Activated CD8-positive, alpha-beta memory T cell treated with anti-CD3 and anti-CD28 coated beads for 36 hours (primary cell): ENCODE measurements around the gene PPFIA3. TPM values are rescaled to one million over a fixed set of nuclear protein-coding genes. Genes with fewer than 3 reads are reported as not detected.

ENCODE experiments used
- CTCF ChIA-PET: fragments of 350-600 bp; sonication (Branson Sonifier 250); formaldehyde crosslinking; loops from one replicate; lab custom pipeline; 2021; ENCODE audit warnings: antibody characterized with exemption; lab: Charles Lee
- POLR2A ChIA-PET: fragments of 350-600 bp; sonication (Branson Sonifier 250); formaldehyde crosslinking; loops from one replicate; lab custom pipeline; 2021; ENCODE audit warnings: antibody characterized with exemption; lab: Charles Lee
- total RNA-seq, 2 experiments: library from RNA; stranded (reverse); gene quantifications; one replicate each; pipeline ENCODE4 v1.2.3, GENCODE V29; 2021

PPFIA3 gene
- total RNA-seq, 2 experiments from 2014 or later: 3.9 to 4.7 TPM

DNA sequence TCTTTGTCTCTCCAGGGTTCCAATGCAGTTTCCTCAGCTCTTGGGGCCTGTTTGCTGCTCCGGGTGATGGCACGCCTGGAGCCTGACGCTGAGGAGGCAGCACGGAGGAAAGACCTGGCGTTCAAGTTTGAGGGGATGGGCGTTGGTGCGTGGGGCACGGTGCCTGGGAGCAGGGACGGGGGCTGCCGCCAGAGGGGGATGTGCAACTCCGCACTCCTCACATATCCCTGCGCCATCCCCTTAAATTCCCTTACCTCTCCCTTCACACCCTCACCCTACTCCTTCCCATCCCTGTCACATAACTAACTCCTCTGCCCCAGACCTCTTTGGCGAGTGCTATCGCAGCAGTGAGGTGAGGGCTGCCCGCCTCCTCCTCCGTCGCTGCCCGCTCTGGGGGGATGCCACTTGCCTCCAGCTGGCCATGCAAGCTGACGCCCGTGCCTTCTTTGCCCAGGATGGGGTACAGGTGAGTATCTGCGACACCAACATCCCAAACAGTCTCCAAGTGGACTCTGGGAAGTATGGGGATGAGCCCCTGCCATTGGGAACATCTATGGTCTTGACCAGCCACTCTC, 69.4 kb downstream of the PPFIA3 start:
- ChIA-PET CTCF (interaction anchor here (2.9 kb wide), 1 partner anchor 10 kb away, joined by 11 read pairs; no protein-coding TSS in a partner anchor), POLR2A (no interaction called here)

DNA sequence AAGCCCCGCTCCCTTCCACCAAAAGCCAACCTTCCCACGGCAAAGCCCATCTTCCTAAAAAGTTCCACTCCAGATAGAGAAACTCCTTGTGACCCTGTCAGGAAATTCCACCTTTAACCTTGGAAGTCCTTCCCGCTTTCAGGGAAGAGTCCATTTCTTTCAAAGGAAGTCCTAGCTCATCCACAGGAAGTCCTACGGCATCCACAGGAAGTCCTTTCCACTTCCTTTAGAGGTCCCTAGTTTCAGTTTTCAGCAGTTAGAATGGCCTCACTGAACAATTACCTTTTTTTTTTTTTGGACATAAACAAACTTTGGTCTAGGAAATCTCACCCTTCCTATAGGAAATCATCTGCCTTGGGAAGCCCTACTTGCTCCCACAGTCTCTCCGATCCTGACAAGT, 69.9 kb downstream of the PPFIA3 start:
- ChIA-PET CTCF (no interaction called here), POLR2A (no interaction called here)

DNA sequence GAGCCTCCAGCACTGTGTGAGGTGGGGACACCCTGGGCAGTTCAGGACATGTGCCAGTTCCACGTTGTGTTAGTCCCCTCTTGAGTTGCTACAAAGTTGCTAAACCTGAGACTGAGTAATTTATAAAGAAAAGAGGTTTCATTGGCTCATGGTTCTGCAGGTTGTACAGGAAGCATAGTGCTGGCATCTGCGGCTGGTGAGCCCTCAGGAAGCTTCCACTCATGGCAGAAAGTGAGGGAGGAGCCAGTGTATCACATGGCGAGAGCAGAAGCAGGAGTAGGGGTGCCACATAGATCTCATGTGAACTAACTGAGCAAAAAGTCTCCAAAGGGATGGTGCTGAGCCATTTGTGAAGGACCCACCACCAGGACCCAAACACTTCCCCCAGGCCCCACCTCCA, 71.4 kb downstream of the PPFIA3 start:
- CTCF ChIA-PET: no interaction called here

DNA sequence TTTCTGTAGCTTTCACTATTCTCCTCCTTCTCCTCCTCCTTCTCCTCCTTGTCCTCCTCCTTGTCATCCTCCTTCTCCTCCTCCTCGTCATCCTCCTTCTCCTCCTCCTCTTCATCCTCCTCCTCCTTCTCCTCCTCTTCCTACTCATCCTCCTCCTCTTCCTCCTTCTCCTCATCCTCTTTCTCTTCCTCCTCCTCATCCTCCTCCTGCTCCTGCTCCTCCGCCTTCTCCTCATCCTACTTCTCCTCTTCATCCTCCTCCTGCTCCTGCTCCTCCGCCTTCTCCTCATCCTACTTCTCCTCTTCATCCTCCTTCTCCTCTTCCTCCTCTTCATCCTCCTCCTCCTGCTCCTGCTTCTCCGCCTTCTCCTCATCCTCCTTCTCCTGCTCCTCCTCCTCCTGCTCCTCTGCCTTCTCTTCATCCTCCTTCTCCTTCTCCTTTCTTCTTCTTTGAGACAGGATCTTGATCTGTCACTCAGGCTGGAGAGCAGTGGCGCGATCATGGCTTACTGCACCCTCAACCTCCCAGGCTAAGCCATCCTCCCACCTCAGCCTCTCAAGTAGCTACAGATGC, 74.6 kb downstream of the PPFIA3 start:
- POLR2A ChIA-PET: no interaction called here
- CTCF ChIA-PET: interaction anchor here (0.5 kb wide), 1 partner anchor 34 kb away, joined by 3 read pairs; no protein-coding TSS in a partner anchor

More for the DNA sequence above, 71.4 kb downstream of the PPFIA3 start:
- POLR2A ChIA-PET: no interaction called here

DNA sequence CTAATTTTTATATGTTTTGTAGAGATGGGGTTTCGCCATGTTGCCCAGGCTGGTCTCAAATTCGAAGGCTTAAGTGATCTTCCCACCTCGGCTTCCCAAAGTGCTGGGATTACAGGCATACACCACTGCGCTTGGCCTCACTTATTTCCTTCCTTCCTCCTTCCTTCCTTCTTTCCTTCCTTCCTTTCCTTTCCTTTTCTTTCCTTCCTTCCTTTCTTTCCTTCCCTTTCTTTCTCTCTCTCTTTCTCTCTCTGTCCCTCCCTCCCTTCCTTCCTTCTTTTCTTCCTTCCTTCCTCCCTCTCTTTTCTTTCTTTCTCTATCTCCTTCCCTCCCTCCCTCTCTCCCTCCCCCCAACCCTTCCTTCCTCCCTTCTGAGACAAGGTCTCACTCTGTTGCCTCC, 75.1 kb downstream of the PPFIA3 start:
- ChIA-PET POLR2A (no interaction called here), CTCF (interaction anchor here (0.5 to 1.0 kb wide), 2 partner anchors 14 to 34 kb away, joined by 3 read pairs; no protein-coding TSS in a partner anchor)

DNA sequence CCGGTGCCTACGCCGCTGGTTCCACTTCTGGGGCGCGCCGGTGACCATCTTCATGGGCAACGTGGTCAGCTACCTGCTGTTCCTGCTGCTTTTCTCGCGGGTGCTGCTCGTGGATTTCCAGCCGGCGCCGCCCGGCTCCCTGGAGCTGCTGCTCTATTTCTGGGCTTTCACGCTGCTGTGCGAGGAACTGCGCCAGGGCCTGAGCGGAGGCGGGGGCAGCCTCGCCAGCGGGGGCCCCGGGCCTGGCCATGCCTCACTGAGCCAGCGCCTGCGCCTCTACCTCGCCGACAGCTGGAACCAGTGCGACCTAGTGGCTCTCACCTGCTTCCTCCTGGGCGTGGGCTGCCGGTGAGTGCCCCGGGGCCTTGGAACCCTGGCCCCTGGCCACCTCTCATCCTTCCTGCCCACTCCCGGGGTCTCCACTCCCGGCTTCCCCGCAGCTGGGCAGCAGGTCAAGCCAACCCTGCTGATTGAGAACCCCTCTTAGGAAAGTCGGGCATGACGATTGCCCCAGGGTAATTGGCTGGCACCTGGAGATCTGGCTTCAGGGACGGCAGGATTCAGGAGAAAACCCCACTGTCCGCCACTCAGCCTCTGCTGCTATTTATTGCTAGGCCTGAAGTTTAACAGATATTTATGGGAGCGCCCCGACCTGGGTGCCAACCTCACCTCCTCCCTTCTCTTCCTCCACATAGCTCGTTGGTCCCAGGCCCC, 77.3 kb downstream of the PPFIA3 start:
- ChIA-PET POLR2A (no interaction called here), CTCF (interaction anchor here (1.3 kb wide), 1 partner anchor 47 kb away, joined by 3 read pairs; no protein-coding TSS in a partner anchor)

DNA sequence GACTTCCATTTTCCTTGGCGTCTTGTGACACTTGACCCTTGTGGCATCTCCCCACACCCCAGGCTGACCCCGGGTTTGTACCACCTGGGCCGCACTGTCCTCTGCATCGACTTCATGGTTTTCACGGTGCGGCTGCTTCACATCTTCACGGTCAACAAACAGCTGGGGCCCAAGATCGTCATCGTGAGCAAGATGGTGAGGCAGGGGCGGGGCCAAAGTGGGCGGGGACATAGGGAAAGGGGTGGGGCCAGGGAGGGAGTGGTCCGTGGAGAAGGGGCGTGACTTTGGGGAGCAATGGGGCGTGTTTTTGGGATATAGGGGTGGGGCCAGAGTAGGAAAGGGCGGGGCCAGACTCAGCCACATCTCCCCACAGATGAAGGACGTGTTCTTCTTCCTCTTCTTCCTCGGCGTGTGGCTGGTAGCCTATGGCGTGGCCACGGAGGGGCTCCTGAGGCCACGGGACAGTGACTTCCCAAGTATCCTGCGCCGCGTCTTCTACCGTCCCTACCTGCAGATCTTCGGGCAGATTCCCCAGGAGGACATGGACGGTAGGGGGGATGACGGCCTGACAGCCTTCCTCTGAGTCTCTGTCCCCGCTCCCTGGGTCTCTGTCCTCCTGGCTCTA, 81.0 kb downstream of the PPFIA3 start:
- ChIA-PET CTCF (interaction anchor here (0.6 to 1.9 kb wide), 2 partner anchors 13 to 599 kb away, joined by 5 to 11 read pairs; no protein-coding TSS in a partner anchor), POLR2A (no interaction called here)

Other genes starting within 250 kb of the PPFIA3 start
- gene PPP1R15A, start 247.1 kb upstream of the PPFIA3 start, total RNA-seq: 10 to 100 TPM; 31.4 to 31.9 TPM
- not detected for gene TULP2, start 220.8 kb upstream of the PPFIA3 start, total RNA-seq
- gene NUCB1, start 219.2 kb upstream of the PPFIA3 start, total RNA-seq: 10 to 100 TPM; 89.2 to 89.5 TPM
- gene DHDH, start 185.8 kb upstream of the PPFIA3 start, total RNA-seq: under 1 TPM; 0.32 to 0.67 TPM
- gene BAX, start 164.7 kb upstream of the PPFIA3 start, total RNA-seq: 100 to 1,000 TPM; 272 to 279 TPM
- gene FTL, start 154.2 kb upstream of the PPFIA3 start, total RNA-seq: 1,000 to 10,000 TPM; 1,469 to 1,496 TPM
- 10 to 100 TPM; 50.8 to 54.7 TPM for gene GYS1, start 126.2 kb upstream of the PPFIA3 start, total RNA-seq
- gene RUVBL2, start 125.7 kb upstream of the PPFIA3 start, total RNA-seq: 100 to 1,000 TPM; 173 to 175 TPM
- gene LHB, start 102.5 kb upstream of the PPFIA3 start, total RNA-seq: not detected
- not detected for gene CGB3, start 95.2 kb upstream of the PPFIA3 start, total RNA-seq
- not detected for gene CGB2, start 87.7 kb upstream of the PPFIA3 start, total RNA-seq
- gene CGB1, start 82.6 kb upstream of the PPFIA3 start, total RNA-seq: not detected
- not detected for gene CGB5, start 75.7 kb upstream of the PPFIA3 start, total RNA-seq
- not detected for gene CGB8, start 70.4 kb upstream of the PPFIA3 start, total RNA-seq
- gene CGB7, start 61.8 kb upstream of the PPFIA3 start, total RNA-seq: not detected
- gene NTF4, start 54.7 kb upstream of the PPFIA3 start, total RNA-seq: not detected
- not detected for gene KCNA7, start 46.8 kb upstream of the PPFIA3 start, total RNA-seq
- 100 to 1,000 TPM; 201 TPM for gene SNRNP70, start 34.1 kb upstream of the PPFIA3 start, total RNA-seq
- 1 to 10 TPM; 4.7 to 4.9 TPM for gene LIN7B, start 5.2 kb upstream of the PPFIA3 start, total RNA-seq
- 1 to 10 TPM; 1.0 to 1.4 TPM for gene C19orf73, start 401 bp upstream of the PPFIA3 start, total RNA-seq
- gene HRC, start 35.9 kb downstream of the PPFIA3 start, total RNA-seq: not detected
- gene TRPM4, start 38.2 kb downstream of the PPFIA3 start, total RNA-seq: under 1 TPM in 1 of 2 experiments, not detected in 1; 0.13 TPM
- gene SLC6A16, start 205.6 kb downstream of the PPFIA3 start, total RNA-seq: under 1 TPM; 0.57 to 0.95 TPM
- gene CD37, start 215.9 kb downstream of the PPFIA3 start, total RNA-seq: 100 to 1,000 TPM; 101 to 102 TPM
- gene TEAD2, start 242.9 kb downstream of the PPFIA3 start, total RNA-seq: not detected
- gene DKKL1, start 244.3 kb downstream of the PPFIA3 start, total RNA-seq: not detected